ENCODE results near the gene NKX2-3.

NKX2-3 gene

DNA sequence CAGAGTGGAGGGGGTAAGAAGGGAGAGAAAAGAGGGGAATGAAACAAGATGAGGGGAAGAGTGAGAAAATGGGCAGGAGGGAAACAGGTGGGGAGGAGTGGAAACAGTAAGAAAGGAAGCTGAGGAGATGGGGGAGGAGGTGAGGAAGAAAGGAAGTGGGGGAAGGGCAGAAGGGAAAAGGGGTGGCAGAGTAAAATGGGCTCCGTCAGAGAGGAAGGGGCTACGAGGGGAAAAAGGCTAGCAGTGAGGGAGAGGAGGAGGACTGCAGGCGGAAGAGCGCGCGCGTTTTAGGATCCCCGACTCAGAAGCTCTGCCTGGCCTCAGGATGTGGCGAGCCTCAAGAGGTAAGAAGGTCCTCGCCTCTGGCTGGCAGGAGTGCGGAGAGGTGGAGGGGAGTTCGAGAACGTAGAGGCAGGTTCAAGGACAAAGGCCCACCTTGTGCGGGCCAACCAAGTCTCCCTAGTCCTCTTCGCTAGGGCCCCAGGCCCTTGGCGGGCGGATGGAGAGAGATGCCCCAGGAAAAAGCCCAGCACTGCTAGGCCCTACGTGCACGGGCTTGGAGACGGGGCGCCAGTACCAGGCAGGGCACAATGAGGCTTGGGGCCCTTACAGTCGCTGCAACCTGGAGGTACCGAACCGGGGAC, 5.8 kb upstream of the NKX2-3 start:
- DNase-seq (ENCODE audit: low read depth in 1 of 2, low spot score in 1 of 2): no peak

GRCh38 chr10:99527526-99528493, 4.9 kb upstream of the NKX2-3 start:
- DNase-seq (ENCODE audit: low read depth in 1 of 2, low spot score in 1 of 2): no peak

DNA sequence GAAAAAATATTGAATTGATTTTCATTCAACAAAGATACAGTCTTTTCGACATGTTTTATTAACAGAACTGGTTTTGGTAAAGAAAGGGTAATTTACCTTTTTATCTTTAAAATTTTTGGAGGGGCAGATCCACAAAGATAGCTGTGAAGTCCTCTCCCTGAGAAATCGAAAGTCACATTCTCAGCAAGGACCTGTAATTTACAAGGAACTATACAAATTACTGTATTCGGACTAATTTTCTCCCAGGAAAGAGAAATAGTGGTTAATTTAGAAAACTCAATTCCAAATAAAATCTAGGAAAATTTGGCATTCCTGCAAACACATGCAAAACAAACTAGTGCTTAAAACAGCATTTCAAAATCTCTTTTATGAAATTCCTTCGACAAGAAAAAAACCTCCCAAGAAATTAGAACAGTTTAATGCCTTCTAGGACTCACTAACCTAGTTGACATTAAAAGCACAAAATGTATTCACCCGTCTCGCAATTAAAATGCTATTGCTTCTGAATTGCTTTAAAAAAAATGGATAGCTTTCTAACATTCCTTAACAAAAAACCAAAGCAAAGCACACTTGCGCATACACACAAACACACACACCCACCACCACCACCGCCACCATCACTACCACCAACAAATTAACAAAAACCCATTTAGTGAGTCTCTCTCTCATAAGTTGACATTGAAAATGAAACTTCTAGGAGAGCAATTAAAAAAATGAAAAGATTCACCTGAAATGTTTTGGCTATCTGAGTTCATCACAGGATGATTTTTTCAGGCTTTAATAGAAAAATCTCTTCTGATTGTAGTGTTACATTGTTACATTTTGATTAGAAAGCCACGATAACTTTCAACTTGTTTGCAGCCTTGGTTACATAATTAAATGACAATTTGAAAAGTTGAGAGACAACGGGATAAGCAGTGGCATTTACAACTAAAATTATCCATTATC, 4.0 kb upstream of the NKX2-3 start:
- no peak for DNase-seq (ENCODE audit: low read depth in 1 of 2, low spot score in 1 of 2)

DNA sequence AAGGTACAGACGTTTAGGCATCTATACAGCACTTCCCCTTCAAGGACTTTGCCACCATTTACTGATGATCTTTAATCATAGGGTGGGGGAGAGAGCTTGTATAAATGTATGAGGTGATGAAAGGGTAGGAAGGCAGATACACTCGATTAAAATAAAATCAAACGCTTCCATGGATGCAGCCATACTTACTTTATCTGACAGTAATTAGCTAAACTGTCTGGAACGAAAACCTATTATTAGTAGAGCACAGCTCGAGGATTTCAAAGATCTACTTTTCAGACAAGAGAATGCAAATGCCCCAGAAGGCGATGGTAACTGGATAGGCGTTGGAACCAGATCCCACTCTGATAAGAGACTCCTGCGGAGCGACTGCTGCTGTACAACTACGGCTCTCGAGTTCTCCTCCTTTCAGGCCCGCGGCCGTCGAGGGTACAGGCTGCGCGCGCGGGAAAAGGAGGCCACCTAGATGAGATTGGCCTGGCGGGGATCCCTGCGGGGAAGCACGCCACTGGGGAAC, 3.1 kb upstream of the NKX2-3 start:
- no peak for DNase-seq (ENCODE audit: low read depth in 1 of 2, low spot score in 1 of 2)

DNA sequence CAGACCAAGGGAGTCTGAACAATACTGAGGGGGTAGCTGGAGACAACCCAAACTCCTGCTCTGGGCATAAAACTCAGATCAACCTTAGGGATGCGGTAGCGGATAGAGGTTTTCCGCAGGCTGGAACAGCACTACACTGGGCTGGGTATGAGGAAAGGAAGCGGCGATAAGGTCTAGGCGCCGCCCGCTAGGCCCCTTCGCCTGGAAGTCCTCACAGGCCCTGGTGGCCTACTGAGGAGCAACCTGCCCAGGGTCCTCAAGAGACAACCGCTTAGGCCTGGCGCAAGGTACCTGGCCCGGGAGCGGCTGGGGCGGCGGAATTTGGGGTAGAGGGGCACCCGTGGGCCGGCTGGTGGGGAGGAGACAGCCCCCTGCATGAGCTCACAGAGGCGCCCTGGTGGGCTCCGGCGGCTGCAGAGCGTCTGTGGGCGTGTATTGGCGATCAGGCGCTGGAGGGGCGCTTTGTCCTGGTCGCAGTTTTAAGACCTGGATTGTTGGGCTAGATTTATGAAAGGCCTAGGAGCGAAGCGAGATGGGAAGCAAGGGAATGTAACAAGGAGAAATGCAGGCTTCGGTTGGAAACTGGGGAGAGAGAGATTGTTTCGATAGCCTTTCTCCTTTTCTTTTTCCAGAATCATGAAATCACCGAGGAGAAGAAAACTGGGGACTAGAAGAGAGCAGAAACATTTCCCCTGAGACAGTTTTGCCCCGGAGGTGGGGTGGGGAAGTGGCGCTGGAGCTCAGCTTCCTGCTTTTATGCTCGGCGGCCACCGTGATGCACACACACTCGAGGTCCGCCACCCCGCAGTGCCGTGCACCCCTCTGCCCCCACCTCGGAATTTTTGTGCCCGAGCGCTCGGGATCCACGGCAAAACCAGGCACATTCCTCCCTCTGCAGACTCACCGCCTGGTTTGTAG, 2.4 kb upstream of the NKX2-3 start:
- no peak for DNase-seq (ENCODE audit: low read depth in 1 of 2, low spot score in 1 of 2)

- no peak for DNase-seq (ENCODE audit: low read depth in 1 of 2, low spot score in 1 of 2)
Observed at GRCh38 chr10:99531026-99531695, 1.6 kb upstream of the NKX2-3 start.

- no peak for DNase-seq (ENCODE audit: low read depth in 1 of 2, low spot score in 1 of 2)
Observed at GRCh38 chr10:99531696-99532593, 797 bp upstream of the NKX2-3 start.

DNA sequence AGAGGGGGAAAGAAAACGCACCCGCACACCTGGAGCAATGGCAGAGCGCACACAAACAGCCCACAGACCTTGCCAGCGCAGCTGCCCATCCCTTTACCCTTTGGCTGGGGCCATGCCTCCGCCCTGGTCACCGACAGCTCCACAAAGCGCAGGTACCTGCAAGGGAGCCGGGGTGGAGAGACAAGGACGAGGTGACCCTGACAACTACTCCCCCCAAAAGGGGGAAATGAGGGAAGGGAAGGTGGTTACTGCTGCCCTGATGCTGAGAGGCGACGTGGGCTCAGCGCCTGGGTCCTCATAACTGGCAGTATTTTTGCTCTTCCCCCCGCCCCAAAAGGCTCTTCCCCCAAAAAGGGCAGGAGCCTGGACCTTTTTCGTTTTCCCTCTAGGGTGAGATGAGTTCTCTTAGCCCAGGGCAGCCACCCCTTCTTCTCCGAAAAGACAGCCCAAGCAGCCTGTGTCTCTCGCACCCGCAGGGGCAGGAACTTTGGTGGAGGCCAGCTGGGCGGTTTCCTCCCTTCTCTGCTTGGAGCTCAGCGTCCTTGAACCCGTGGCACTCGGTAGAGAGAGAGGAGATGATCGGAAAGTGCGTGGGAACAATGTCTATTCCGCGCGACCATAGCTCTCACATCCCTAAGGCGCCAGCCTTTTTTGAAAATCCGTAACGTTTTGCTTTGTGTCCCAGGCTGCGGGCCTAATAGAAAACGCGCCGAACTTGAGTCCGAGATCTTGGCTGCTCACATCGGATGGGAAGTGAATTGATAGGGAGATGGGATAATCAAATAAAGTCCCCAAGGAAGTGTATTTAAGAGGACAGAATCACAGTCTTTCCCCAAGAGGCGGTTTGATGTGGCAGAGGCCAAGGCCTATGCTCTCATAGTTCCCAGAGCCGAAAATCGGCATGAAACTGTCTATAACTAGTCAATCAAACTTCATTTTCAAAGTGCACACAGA, 1.0 kb downstream of the NKX2-3 start:
- no peak for DNase-seq (ENCODE audit: low read depth in 1 of 2, low spot score in 1 of 2)

DNA sequence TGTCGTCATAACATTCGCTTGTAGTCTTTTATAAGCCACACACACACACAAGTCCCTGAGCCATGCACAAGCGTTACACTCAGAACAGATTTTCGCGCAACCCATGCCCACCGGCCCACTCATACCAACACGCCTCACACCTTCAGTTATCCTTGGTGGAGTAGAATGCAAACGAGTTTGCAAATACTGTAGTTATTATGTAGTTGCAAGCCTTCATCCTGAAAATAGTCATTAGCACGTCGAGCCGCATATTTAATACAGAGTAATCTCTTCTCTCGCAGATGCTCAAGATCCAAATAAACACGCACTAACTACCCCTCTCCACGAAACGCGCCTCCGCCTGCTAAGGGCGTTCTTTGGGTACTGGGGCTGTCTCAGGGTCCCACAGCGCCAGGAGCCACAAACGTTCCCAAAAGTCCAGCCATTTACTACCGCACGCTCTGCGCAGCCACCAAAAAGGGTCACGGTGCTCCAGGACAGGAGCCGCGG, 1.8 kb downstream of the NKX2-3 start:
- DNase-seq (ENCODE audit: low read depth in 1 of 2, low spot score in 1 of 2): no peak

DNA sequence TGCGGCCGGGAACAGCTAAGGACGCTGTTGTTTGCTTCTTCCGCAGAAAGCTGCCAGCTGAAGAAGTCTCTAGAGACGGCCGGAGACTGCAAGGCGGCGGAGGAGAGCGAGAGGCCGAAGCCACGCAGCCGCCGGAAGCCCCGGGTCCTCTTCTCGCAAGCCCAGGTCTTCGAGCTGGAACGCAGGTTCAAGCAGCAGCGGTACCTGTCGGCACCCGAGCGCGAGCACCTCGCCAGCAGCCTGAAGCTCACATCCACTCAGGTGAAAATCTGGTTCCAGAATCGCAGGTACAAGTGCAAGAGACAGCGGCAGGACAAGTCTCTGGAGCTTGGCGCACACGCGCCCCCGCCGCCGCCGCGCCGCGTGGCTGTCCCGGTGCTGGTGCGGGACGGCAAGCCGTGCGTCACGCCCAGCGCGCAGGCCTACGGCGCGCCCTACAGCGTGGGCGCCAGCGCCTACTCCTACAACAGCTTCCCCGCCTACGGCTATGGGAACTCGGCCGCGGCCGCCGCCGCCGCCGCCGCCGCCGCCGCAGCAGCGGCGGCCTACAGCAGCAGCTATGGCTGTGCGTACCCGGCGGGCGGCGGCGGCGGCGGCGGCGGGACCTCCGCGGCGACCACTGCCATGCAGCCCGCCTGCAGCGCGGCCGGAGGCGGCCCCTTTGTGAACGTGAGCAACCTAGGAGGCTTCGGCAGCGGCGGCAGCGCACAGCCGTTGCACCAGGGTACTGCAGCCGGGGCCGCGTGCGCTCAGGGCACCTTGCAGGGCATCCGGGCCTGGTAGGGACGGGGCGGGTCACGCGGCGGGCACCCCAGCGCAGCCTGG, 2.4 kb downstream of the NKX2-3 start:
- no peak for DNase-seq (ENCODE audit: low read depth in 1 of 2, low spot score in 1 of 2)

DNA sequence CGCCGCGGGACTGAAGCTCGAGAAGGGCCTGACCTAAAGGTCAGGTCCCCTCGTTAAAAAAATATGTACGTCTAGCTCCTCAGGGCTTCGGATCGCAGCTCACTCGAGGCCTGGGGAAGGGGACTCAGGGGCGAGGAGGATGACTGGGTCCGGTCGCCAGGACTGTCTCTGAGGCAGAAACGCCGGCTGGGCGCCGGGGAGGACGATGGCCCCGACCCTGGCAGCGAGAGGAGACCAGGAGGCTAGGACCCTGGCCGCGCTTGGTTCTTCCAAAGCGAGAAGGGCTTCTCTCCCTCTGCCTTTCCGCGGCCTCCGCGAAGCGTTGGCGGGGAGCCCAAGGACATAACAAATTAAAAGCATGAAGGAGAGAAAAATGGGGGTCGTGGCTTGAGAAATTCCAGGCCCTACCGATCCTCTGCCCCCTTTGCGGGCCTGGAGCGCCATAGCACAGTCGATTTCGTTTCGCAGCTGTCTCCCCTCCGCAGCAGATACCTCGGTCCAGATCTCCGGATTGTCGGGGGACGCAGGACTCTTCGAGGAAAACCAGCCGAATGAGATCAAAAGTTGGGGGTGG, 3.1 kb downstream of the NKX2-3 start:
- DNase-seq (ENCODE audit: low read depth in 1 of 2, low spot score in 1 of 2): no peak

GRCh38 chr10:99536338-99537085, 3.8 kb downstream of the NKX2-3 start:
- no peak for DNase-seq (ENCODE audit: low read depth in 1 of 2, low spot score in 1 of 2)

- DNase-seq (ENCODE audit: low read depth in 1 of 2, low spot score in 1 of 2): no peak
Observed at GRCh38 chr10:99537086-99537988, 4.6 kb downstream of the NKX2-3 start.

All from activated T-helper 1 cell treated with anti-CD3 and anti-CD28 coated beads, Interleukin-2, amount 50 U/mL, for 16 hours (primary cell).